Small intestine (tissue), 7 donors: Measurements from ENCODE around the gene PROZ. TPM values are rescaled to one million over a fixed set of nuclear protein-coding genes. Genes with fewer than 3 reads are reported as not detected.

Source experiments
- DNase-seq, 2 donors: peaks; one replicate each; pipeline versions ENCODE4 v3.0.0 to v3.0.0-alpha.2; 2013
- FAIRE-seq: peaks from 2 replicates; lab custom pipeline; 2012; peaks lifted over from hg19 to GRCh38; lab: Jason Lieb, UNC
- H3K27ac ChIP-seq, 3 donors: one replicate each; pipeline ENCODE4 v1.5.1; 2013; ENCODE audit warnings: low read length in 2 of 3, mild to moderate bottlenecking in 2 of 3, control low read depth in 1 of 3, inconsistent platforms in 1 of 3, low read depth in 1 of 3, moderate library complexity in 1 of 3
- H3K27me3 ChIP-seq, 3 donors: one replicate each; pipeline ENCODE4 v1.6.1; 2013; ENCODE audit warnings: low read length in 3 of 3, inconsistent platforms in 1 of 3; ENCODE audit not compliant: control insufficient read depth in 3 of 3, insufficient read depth in 3 of 3
- H3K36me3 ChIP-seq, 3 donors: one replicate each; pipeline ENCODE4 v1.6.1; 2013; ENCODE audit warnings: low read length in 3 of 3, inconsistent platforms in 1 of 3, low read depth in 1 of 3, mild to moderate bottlenecking in 1 of 3, moderate library complexity in 1 of 3; ENCODE audit not compliant: control insufficient read depth in 3 of 3, insufficient read depth in 2 of 3
- H3K4me1 ChIP-seq, 3 donors: one replicate each; pipeline ENCODE4 v1.6.1; 2013; ENCODE audit warnings: low read length in 2 of 3, inconsistent platforms in 1 of 3, low read depth in 1 of 3, mild to moderate bottlenecking in 1 of 3, moderate library complexity in 1 of 3; ENCODE audit not compliant: control insufficient read depth in 3 of 3, insufficient read depth in 2 of 3
- H3K4me3 ChIP-seq, 3 donors: one replicate each; pipeline ENCODE4 v1.5.1; 2013; ENCODE audit warnings: low read length in 3 of 3, control low read depth in 1 of 3, inconsistent platforms in 1 of 3, low read depth in 1 of 3, mild to moderate bottlenecking in 1 of 3, moderate library complexity in 1 of 3
- H3K9me3 ChIP-seq, 2 donors: one replicate each; pipeline ENCODE4 v1.6.1; 2013; ENCODE audit warnings: low read depth in 1 of 2, low read length in 1 of 2; ENCODE audit not compliant: control insufficient read depth in 2 of 2, insufficient read depth in 1 of 2
- WGBS, 3 donors: extraction: QIAGEN DNeasy Blood & Tissue Kit; methylation state at CpG; one replicate each; pipeline ENCODE4 v1.1.7; 2013; 5-methylcytosine and 5-hydroxymethylcytosine counted together
- polyA plus RNA-seq, 4 donors: library from polyadenylated mRNA; stranded (reverse) in 3 of 4; unstranded in 1 of 4; fragments of 200-250 nt in 3 of 4; fragments of 120-200 nt in 1 of 4; gene quantifications; one replicate each; pipeline versions ENCODE4 v1.2.1 to v1.2.3, GENCODE V29; 2013
- donor health status: healthy with polysubstance abuse.
- donor health status: control.
- donor health status: control.
- donor health status: Bipolar disorder and iron deficiency.
- donor health status: healthy.

PROZ gene
- polyA plus RNA-seq, 4 donors = 0.84 TPM; not detected in 3

- Histone ChIP-seq H3K27ac (no peak overlapping the region), H3K4me3 (peak overlapping the region in 1 of 3 donors; percentile 38), H3K4me1 (no peaks in the 10 kb centered on the region), H3K27me3 (no peaks in the 10 kb centered on the region), H3K36me3 (peaks cover 0 to 25% (median 0%) of the 10 kb centered on the region in 3 donors), H3K9me3 (peaks cover 0 to 5% of the 10 kb centered on the region in 2 donors)
- no peak for FAIRE-seq
- no peak for DNase-seq
- WGBS, 3 donors = 52 to 80% (median 66%) methylated on average over 60 of the region's 60 CpGs
Measured at GRCh38 chr13:113129921-113130750, 28.3 kb upstream of the PROZ start.

GRCh38 chr13:113135281-113135760 is 23.1 kb upstream of the PROZ start:
- DNase-seq (no peak), FAIRE-seq (no peak)

GRCh38 chr13:113137691-113138298 is 20.7 kb upstream of the PROZ start:
- H3K36me3 ChIP-seq = peaks cover 0 to 22% (median 0%) of the 10 kb centered on the region in 3 donors
- FAIRE-seq (no peak), DNase-seq (peak in 1 of 2 donors; percentile 52)
- H3K4me1 ChIP-seq = peaks cover 0 to 12% (median 0%) of the 10 kb centered on the region in 3 donors
- WGBS, 3 donors = 86 to 91% (median 88%) methylated on average over 11 of the region's 11 CpGs
- no peaks in the 10 kb centered on the region for H3K9me3 ChIP-seq
- no peak overlapping the region for H3K4me3 ChIP-seq
- no peaks in the 10 kb centered on the region for H3K27me3 ChIP-seq
- peak overlapping the region in 1 of 3 donors; percentile 63 for H3K27ac ChIP-seq

More at GRCh38 chr13:113135281-113135760, 23.1 kb upstream of the PROZ start:
- Histone ChIP-seq H3K4me1 (peaks cover 0 to 12% (median 0%) of the 10 kb centered on the region in 3 donors), H3K9me3 (no peaks in the 10 kb centered on the region), H3K4me3 (no peak overlapping the region), H3K27me3 (no peaks in the 10 kb centered on the region), H3K36me3 (peaks cover 0 to 9% (median 0%) of the 10 kb centered on the region in 3 donors), H3K27ac (no peak overlapping the region)
- WGBS, 3 donors = 69 to 84% (median 82%) methylated on average over 2 of the region's 2 CpGs

GRCh38 chr13:113138792-113139551 is 19.5 kb upstream of the PROZ start:
- Histone ChIP-seq H3K36me3 (peaks cover 0 to 34% (median 0%) of the 10 kb centered on the region in 3 donors), H3K9me3 (no peaks in the 10 kb centered on the region), H3K4me3 (no peak overlapping the region), H3K4me1 (peaks cover 0 to 12% (median 0%) of the 10 kb centered on the region in 3 donors), H3K27ac (no peak overlapping the region), H3K27me3 (no peaks in the 10 kb centered on the region)
- WGBS, 3 donors = 51 to 68% (median 59%) methylated on average over 16 of the region's 16 CpGs
- DNase-seq = peak; percentile 17 to 50
- no peak for FAIRE-seq

GRCh38 chr13:113139577-113139976 is 18.9 kb upstream of the PROZ start:
- FAIRE-seq = no peak

GRCh38 chr13:113140677-113141600 is 17.5 kb upstream of the PROZ start:
- no peak for DNase-seq

More at GRCh38 chr13:113139577-113139976, 18.9 kb upstream of the PROZ start:
- H3K27me3 ChIP-seq = no peaks in the 10 kb centered on the region
- 86 to 90% (median 89%) methylated on average over 5 of the region's 5 CpGs for WGBS, 3 donors
- no peak overlapping the region for H3K4me3 ChIP-seq
- H3K4me1 ChIP-seq = peaks cover 0 to 12% (median 0%) of the 10 kb centered on the region in 3 donors
- DNase-seq = no peak
- no peaks in the 10 kb centered on the region for H3K9me3 ChIP-seq
- peaks cover 0 to 39% (median 0%) of the 10 kb centered on the region in 3 donors for H3K36me3 ChIP-seq
- no peak overlapping the region for H3K27ac ChIP-seq

GRCh38 chr13:113141601-113141970 is 16.9 kb upstream of the PROZ start:
- Histone ChIP-seq H3K9me3 (no peaks in the 10 kb centered on the region), H3K4me3 (no peak overlapping the region), H3K27me3 (no peaks in the 10 kb centered on the region), H3K36me3 (peaks cover 0 to 50% (median 0%) of the 10 kb centered on the region in 3 donors), H3K27ac (no peak overlapping the region), H3K4me1 (peaks cover 0 to 12% (median 0%) of the 10 kb centered on the region in 3 donors)
- 80 to 89% (median 86%) methylated on average over 18 of the region's 18 CpGs for WGBS, 3 donors
- no peak for DNase-seq
- no peak for FAIRE-seq

More at GRCh38 chr13:113140677-113141600, 17.5 kb upstream of the PROZ start:
- no peaks in the 10 kb centered on the region for H3K9me3 ChIP-seq
- peaks cover 0 to 12% (median 0%) of the 10 kb centered on the region in 3 donors for H3K4me1 ChIP-seq
- H3K27ac ChIP-seq = no peak overlapping the region
- H3K27me3 ChIP-seq = no peaks in the 10 kb centered on the region
- no peak for FAIRE-seq
- no peak overlapping the region for H3K4me3 ChIP-seq
- 89 to 94% (median 91%) methylated on average over 26 of the region's 26 CpGs for WGBS, 3 donors
- H3K36me3 ChIP-seq = peaks cover 0 to 45% (median 0%) of the 10 kb centered on the region in 3 donors
